Loucy (cell line): ENCODE measurements around the gene GATB.

ENCODE experiments used
- EZH2phosphoT487 ChIP-seq: fragments of 200-600 bp; IDR thresholded peaks from 2 replicates; pipeline ENCODE4 v1.6.1; 2018; ENCODE audit warnings: antibody characterized with exemption, mild to moderate bottlenecking, moderate library complexity, borderline replicate concordance
- TF ChIP-seq, protein P1 (sequence below): fragments of 200-600 bp; sonication (generic); conservative IDR thresholded peaks from 2 replicates; pipeline ENCODE4 v1.5.1; 2014; ENCODE audit warnings: mild to moderate bottlenecking, antibody characterized with exemption, low read length

DNA sequence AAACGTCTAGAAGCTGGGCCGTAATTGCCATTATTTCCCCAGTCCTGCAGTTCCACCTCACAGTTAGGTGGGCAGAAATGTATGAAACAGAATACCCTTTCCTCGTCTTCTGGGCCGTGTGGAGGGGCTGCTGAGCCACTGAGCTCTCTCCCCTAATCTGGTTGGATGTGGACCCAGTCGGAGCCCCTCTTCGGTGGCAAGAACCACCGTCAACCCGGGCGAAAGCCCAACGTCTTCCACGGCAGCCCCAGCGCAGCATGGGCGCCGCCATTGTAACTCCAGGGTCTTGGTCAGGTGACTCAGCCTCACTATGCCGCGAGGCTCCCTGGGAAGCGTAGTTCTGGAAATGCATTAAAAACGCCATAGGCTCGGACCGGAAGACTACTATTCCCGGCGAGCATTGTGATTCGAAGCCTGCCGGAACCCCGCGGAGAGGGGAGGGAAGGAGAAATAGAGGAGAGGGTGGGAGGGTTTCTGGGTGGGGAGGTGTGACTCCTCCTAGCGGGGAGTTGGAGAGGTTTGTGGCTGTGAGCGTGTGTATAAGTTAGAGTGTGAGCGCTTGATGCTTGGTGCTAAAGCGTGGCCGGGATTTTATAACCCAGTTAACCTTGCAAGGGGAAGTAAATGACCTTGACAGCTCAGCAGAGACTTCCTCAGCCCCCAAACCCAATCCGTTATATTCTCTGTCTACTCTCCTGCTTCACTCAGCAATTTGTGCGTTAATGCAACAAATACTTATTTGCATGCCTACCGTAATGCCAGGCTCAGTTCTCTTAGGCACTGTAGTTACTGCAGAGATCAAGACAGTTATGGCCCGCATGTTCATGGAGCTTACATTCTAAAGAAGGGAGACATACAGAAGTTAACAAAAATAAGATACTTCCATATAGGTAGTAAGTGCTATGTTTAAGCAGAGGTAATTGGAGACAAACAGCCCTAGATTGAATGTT lies at the start of gene GATB:
- TF ChIP-seq, protein P1, sequence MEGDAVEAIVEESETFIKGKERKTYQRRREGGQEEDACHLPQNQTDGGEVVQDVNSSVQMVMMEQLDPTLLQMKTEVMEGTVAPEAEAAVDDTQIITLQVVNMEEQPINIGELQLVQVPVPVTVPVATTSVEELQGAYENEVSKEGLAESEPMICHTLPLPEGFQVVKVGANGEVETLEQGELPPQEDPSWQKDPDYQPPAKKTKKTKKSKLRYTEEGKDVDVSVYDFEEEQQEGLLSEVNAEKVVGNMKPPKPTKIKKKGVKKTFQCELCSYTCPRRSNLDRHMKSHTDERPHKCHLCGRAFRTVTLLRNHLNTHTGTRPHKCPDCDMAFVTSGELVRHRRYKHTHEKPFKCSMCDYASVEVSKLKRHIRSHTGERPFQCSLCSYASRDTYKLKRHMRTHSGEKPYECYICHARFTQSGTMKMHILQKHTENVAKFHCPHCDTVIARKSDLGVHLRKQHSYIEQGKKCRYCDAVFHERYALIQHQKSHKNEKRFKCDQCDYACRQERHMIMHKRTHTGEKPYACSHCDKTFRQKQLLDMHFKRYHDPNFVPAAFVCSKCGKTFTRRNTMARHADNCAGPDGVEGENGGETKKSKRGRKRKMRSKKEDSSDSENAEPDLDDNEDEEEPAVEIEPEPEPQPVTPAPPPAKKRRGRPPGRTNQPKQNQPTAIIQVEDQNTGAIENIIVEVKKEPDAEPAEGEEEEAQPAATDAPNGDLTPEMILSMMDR = peak; percentile 58
- no peak for TF ChIP-seq EZH2phosphoT487
